K562 (cell line): ENCODE measurements around the gene ADAM19. TPM values are rescaled to one million over a fixed set of nuclear protein-coding genes. Genes with fewer than 3 reads are reported as not detected.
"Not testable (repeated sequence)": the region's sequence is repeated elsewhere in the genome, so short reads cannot be mapped to it uniquely, and the experiment has no call there.

Experiments used
- ATAC-seq: fragments of 200-7000 bp; cut with Tn5 transposase; 3 replicates; pipeline ENCODE4 v1.9.1; 2020; ENCODE audit warnings: moderate library complexity
- BruUV-seq: library from RNA; stranded (reverse); fragments of 400-500 nt; replicated peaks from 2 replicates; lab custom pipeline; 2021; lab: Mats Ljungman, UMichigan
- CTCF ChIA-PET: fragments of 300-600 bp; formaldehyde crosslinking; extraction: SDS; loops from one replicate; lab custom pipeline; 2021; ENCODE audit warnings: low intra/inter-chr PET ratio; lab: Yijun Ruan, JAX
- POLR2A ChIA-PET: fragments of 300-600, 350-650 bp; sonication (Branson Sonifier 250); formaldehyde crosslinking; extraction: SDS; loops from one replicate; lab custom pipeline; 2021; ENCODE audit warnings: antibody characterized with exemption, inconsistent platforms; lab: Yijun Ruan, JAX
- DNase-seq, 4 experiments: peaks; one replicate each; pipeline versions ENCODE4 v3.0.0 to v3.0.0-alpha.2; 2011 to 2018; ENCODE audit warnings: low spot score in 3 of 4, mixed read lengths in 3 of 4; ENCODE audit errors: extremely low read depth in 1 of 4
- FAIRE-seq: peaks from 2 replicates; lab custom pipeline; 2011; peaks lifted over from hg19 to GRCh38; lab: Jason Lieb, UNC
- H2AFZ ChIP-seq: 2 replicates; pipeline ENCODE4 v1.6.0; 2011; ENCODE audit warnings: low read depth, low read length, control low read depth, inconsistent platforms
- H3K27ac ChIP-seq: fragments of 200-600 bp; 3 replicates; pipeline ENCODE4 v1.8.0; 2011; ENCODE audit warnings: low read depth, mild to moderate bottlenecking, control low read depth, inconsistent platforms, low read length, moderate library complexity, mixed read lengths; ENCODE audit errors: extremely low read depth
- H3K27me3 ChIP-seq, 2 experiments: fragments of 300-600 bp in 1 of 2; 2 replicates in 1 of 2; 3 replicates in 1 of 2; pipeline versions ENCODE4 v1.6.0 to v1.8.0; 2011; ENCODE audit warnings: inconsistent platforms in 2 of 2, low read length in 2 of 2, mild to moderate bottlenecking in 1 of 2, mixed read lengths in 1 of 2, moderate library complexity in 1 of 2; ENCODE audit not compliant: control insufficient read depth in 2 of 2, insufficient read depth in 2 of 2
- H3K36me3 ChIP-seq: fragments of 300-600 bp; 3 replicates; pipeline ENCODE4 v1.8.0; 2011; ENCODE audit warnings: mild to moderate bottlenecking, low read length, inconsistent platforms; ENCODE audit not compliant: control insufficient read depth, insufficient read depth
- H3K4me1 ChIP-seq, 2 experiments: fragments of 200-600 bp in 1 of 2; replicated peaks in 1 of 2; 2 replicates in 1 of 2; 3 replicates in 1 of 2; pipeline versions ENCODE4 v1.5.1 to v1.8.0; 2011; ENCODE audit warnings: inconsistent platforms in 2 of 2, low read length in 2 of 2, mild to moderate bottlenecking in 1 of 2, mixed read lengths in 1 of 2, moderate library complexity in 1 of 2; ENCODE audit not compliant: control insufficient read depth in 2 of 2, insufficient read depth in 2 of 2
- H3K4me2 ChIP-seq: 2 replicates; pipeline ENCODE4 v1.6.1; 2011; ENCODE audit warnings: low read length, control low read depth, inconsistent platforms, mixed read lengths; ENCODE audit not compliant: insufficient read depth
- H3K4me3 ChIP-seq: fragments of 200-600 bp; sonication (generic), shearing (Covaris generic); 2 replicates; pipeline ENCODE4 v1.5.1; 2016; ENCODE audit warnings: control low read depth, inconsistent platforms
- H3K79me2 ChIP-seq: fragments of 200-600 bp; 3 replicates; pipeline ENCODE4 v1.8.0; 2011; ENCODE audit warnings: low read length, inconsistent platforms; ENCODE audit not compliant: control insufficient read depth, insufficient read depth
- H3K9ac ChIP-seq, 2 experiments: 2 replicates each; pipeline versions ENCODE4 v1.6.0 to v1.6.1; 2011; ENCODE audit warnings: low read depth in 2 of 2, low read length in 2 of 2, control low read depth in 1 of 2, inconsistent platforms in 1 of 2, mild to moderate bottlenecking in 1 of 2, mixed read lengths in 1 of 2; ENCODE audit not compliant: insufficient read depth in 1 of 2
- H3K9me1 ChIP-seq: one replicate; pipeline ENCODE4 v1.6.0; 2011; ENCODE audit warnings: inconsistent platforms, mild to moderate bottlenecking, low read length, moderate library complexity; ENCODE audit not compliant: control insufficient read depth, insufficient read depth
- H3K9me3 ChIP-seq: replicated peaks from 2 replicates; pipeline ENCODE4 v1.5.1; 2011; ENCODE audit warnings: low read depth, low read length, inconsistent platforms; ENCODE audit not compliant: control insufficient read depth, insufficient read depth
- H4K20me1 ChIP-seq: replicated peaks from 2 replicates; pipeline ENCODE4 v1.6.1; 2011; ENCODE audit warnings: low read length, inconsistent platforms, mixed read lengths; ENCODE audit not compliant: control insufficient read depth, insufficient read depth
- CEBPB ChIP-seq: fragments of 450-650 bp; IDR thresholded peaks from 2 replicates; pipeline ENCODE4 v1.6.1; 2016; ENCODE audit warnings: missing genetic modification characterization, missing compliant biosample characterization
- CEBPG ChIP-seq, 3 experiments: fragments of 200-800 bp in 1 of 3; sonication (Bioruptor generic) in 1 of 3; sonication (generic) in 1 of 3; formaldehyde crosslinking in 1 of 3; IDR thresholded peaks in 2 of 3; conservative IDR thresholded peaks in 1 of 3; 2 replicates each; pipeline versions ENCODE4 v1.6.1 to v1.8.0; 2016 to 2022; ENCODE audit warnings: missing compliant biosample characterization in 2 of 3, missing genetic modification characterization in 2 of 3, mild to moderate bottlenecking in 1 of 3, missing genetic modification reagents in 1 of 3
- NR1H2 ChIP-seq: sonication (generic); formaldehyde crosslinking; IDR thresholded peaks from 2 replicates; pipeline ENCODE4 v1.4.0; 2020; ENCODE audit warnings: mild to moderate bottlenecking, missing genetic modification reagents
- ZNF146 ChIP-seq: IDR thresholded peaks from one replicate; pipeline ENCODE4 v1.6.1; 2018; ENCODE audit warnings: missing compliant biosample characterization; ENCODE audit not compliant: unreplicated experiment
- WGBS: fragments of 100-300 bp; shearing (Covaris generic); methylation state at CpG from one replicate; pipeline ENCODE4 v1.1.6; 2016; ENCODE audit warnings: low coverage, mixed read lengths; ENCODE audit not compliant: insufficient coverage; ENCODE audit errors: missing lambda C conversion rate; 5-methylcytosine and 5-hydroxymethylcytosine counted together
- in situ Hi-C: fragments of 300-500 bp; cut with MboI; formaldehyde crosslinking; loops from 4 replicates; pipeline ENCODE4 v1.15.0; 2018; ENCODE audit warnings: inconsistent platforms, mixed read lengths
- intact Hi-C: fragments of 100-400 bp; cut with micrococcal nuclease; formaldehyde crosslinking; loops from 2 replicates; pipeline ENCODE4 v1.14.2; 2022
- polyA plus RNA-seq, 8 experiments: library from polyadenylated mRNA; depleted of rRNA in 4 of 8; stranded (reverse) in 5 of 8; unstranded in 3 of 8; fragments of >200 nt; fragmentation: Nextera tagmentation in 2 of 8; fragmentation: Illumina TruSeq in 1 of 8; extraction: Ambion mirVana in 2 of 8; extraction: Trizol in 1 of 8; gene quantifications; 2 replicates each; pipeline versions ENCODE4 v1.2.1 to v1.2.3, GENCODE V29; 2011 to 2014; ENCODE audit warnings: inconsistent platforms in 1 of 8, missing spikeins in 1 of 8
- total RNA-seq, 7 experiments: library from RNA; depleted of rRNA in 6 of 7; stranded (reverse); fragments of >200 nt in 6 of 7; fragmentation: Illumina TruSeq in 2 of 7; extraction: Trizol in 2 of 7; gene quantifications; 2 replicates each; pipeline versions ENCODE4 v1.2.1 to v1.2.3, GENCODE V29; 2011 to 2021; ENCODE audit warnings: low replicate concordance in 1 of 7

Gene ADAM19
- total and polyA plus RNA-seq, 9 of the 15 experiments (the other 6 are each of a cell fraction or from before 2014, with no cell fraction given), result 0.11 to 1.1 (median 0.43) TPM

DNA sequence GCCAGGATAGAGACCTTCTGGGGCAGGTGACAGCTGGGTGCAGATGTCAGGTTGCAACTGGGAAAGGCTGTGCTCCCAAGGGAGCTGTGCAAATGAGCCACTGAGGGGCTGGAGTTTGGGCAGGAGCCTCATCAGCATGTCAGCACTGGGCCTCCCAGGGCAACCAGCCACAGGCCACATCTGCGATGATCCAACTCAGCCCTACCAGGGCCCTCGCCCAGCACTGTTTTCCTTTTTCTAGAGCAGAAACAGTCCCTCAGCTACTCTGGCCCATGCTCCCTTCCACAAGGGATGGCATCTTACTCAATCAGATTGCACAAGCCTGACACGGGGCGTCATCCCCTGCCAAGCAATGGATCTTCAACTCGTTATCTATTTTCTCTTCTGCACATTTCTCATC is 90.8 kb downstream of the ADAM19 start:
- FAIRE-seq (no peak), DNase-seq (no peak), ATAC-seq (no peak)
- H2AFZ ChIP-seq, result no peak overlapping the region
- no peaks in the 10 kb centered on the region for H3K9me3 ChIP-seq
- H3K4me3 ChIP-seq, result no peak overlapping the region
- no peaks in the 10 kb centered on the region for H3K79me2 ChIP-seq
- ChIA-PET POLR2A (interaction anchor here (0.6 kb wide), 2 partner anchors 38 to 60 kb away, joined by 3 read pairs; no protein-coding TSS in a partner anchor), CTCF (no interaction called here)
- H3K4me2 ChIP-seq, result no peak overlapping the region
- BruUV-seq, result no TSS peak
- no peak overlapping the region for H3K27ac ChIP-seq
- in situ Hi-C loops (no loop called here), intact Hi-C loops (no loop called here)
- no peak overlapping the region; a peak in 1 of 4 replicates for H3K9ac ChIP-seq
- peaks cover 0 to 4% of the 10 kb centered on the region in 2 experiments; a peak in 1 of 5 replicates for H3K4me1 ChIP-seq
- no peaks in the 10 kb centered on the region for H4K20me1 ChIP-seq
- 13% methylated on average over 5 of the region's 5 CpGs for WGBS
- H3K9me1 ChIP-seq, result no peaks in the 10 kb centered on the region
- H3K36me3 ChIP-seq, result no peaks in the 10 kb centered on the region
- H3K27me3 ChIP-seq, result peaks cover 0 to 39% of the 10 kb centered on the region in 2 experiments; a peak in 3 of 5 replicates
- TF ChIP-seq CEBPB (tag) (peak; percentile 31; the same call in 1 of the 2 replicates), CEBPG (CRISPR knock-in tag; IDR thresholded peaks at IDR 0.05) (no peak), CEBPG (tag; conservative IDR thresholded peaks at IDR 0.05 in 1 of 2, IDR thresholded peaks at IDR 0.05 in 1 of 2) (peak in 1 of 2 experiments; percentile 35; a peak in 1 of 4 replicates), NR1H2 (CRISPR knock-in tag) (no peak)
- TF ChIP-seq, all 486 proteins: peak for 2

DNA sequence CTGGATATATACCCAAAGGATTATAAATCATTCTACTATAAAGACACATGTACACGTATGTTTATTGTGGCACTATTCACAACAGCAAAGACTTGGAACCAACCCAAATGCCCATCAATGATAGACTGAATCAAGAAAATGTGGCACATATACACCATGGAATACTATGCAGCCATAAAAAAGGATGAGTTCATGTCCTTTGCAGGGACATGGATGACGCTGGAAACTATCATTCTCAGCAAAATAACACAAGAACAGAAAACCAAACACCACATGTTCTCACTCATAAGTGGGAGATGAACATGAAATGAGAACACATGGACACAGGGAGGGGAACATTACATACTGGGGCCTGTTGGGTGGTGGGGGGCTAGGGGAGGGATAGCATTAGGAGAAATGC is 92.9 kb downstream of the ADAM19 start:
- FAIRE-seq, result not testable (repeated sequence)

More for the DNA sequence above, 92.9 kb downstream of the ADAM19 start:
- in situ Hi-C loops, BruUV-seq, H3K36me3 ChIP-seq, H3K4me3 ChIP-seq, DNase-seq, H2AFZ ChIP-seq, H3K9me3 ChIP-seq, H3K4me2 ChIP-seq, intact Hi-C loops, H3K9ac ChIP-seq, CTCF ChIA-PET, H3K27ac ChIP-seq, H3K4me1 ChIP-seq, H3K79me2 ChIP-seq, POLR2A ChIA-PET, ATAC-seq, H4K20me1 ChIP-seq, H3K9me1 ChIP-seq: not testable (repeated sequence)
- 6% methylated on average over 2 of the region's 2 CpGs for WGBS
- TF ChIP-seq ZNF146 (CRISPR knock-in tag), result peak; percentile 78
- peaks cover 0 to 46% of the 10 kb centered on the region in 2 experiments; a peak in 3 of 5 replicates for H3K27me3 ChIP-seq
